OCI-LY7 (cell line): Measurements from ENCODE around the gene FBXW7. TPM values are rescaled to one million over a fixed set of nuclear protein-coding genes. Genes with fewer than 3 reads are reported as not detected.

ENCODE experiments used
- BruUV-seq: library from RNA; stranded (reverse); fragments of 400-500 nt; replicated peaks from 2 replicates; lab custom pipeline; 2021; lab: Mats Ljungman, UMichigan
- CTCF ChIA-PET: fragments of 300-600 bp; sonication (Branson Sonifier 250); formaldehyde crosslinking; loops from one replicate; lab custom pipeline; 2022; ENCODE audit warnings: antibody characterized with exemption; ENCODE audit not compliant: unreplicated experiment; lab: Charles Lee
- POLR2A ChIA-PET: fragments of 300-600 bp; sonication (Branson Sonifier 250); formaldehyde crosslinking; loops from one replicate; lab custom pipeline; 2022; ENCODE audit warnings: antibody characterized with exemption; lab: Charles Lee
- DNase-seq: peaks from one replicate; pipeline ENCODE4 v3.0.0-alpha.2; 2015; ENCODE audit warnings: low spot score
- H2AFZ ChIP-seq: fragments of 200-600 bp; sonication (generic), shearing (Covaris generic); 2 replicates; pipeline ENCODE4 v1.6.1; 2014; ENCODE audit warnings: mild to moderate bottlenecking, antibody characterized with exemption, low read length, moderate library complexity
- H3K27ac ChIP-seq: fragments of 200-600 bp; sonication (generic); 2 replicates; pipeline ENCODE4 v1.5.1; 2014; ENCODE audit warnings: mixed run types, low read depth, mild to moderate bottlenecking, moderate library complexity, low read length, inconsistent platforms; ENCODE audit not compliant: poor library complexity, severe bottlenecking
- H3K36me3 ChIP-seq: fragments of 200-600 bp; sonication (generic); 2 replicates; pipeline ENCODE4 v1.6.1; 2014; ENCODE audit warnings: mild to moderate bottlenecking, antibody characterized with exemption, low read length, moderate library complexity, mixed read lengths; ENCODE audit not compliant: insufficient read depth
- H3K4me1 ChIP-seq: fragments of 200-600 bp; sonication (generic); 2 replicates; pipeline ENCODE4 v1.5.1; 2014; ENCODE audit warnings: mild to moderate bottlenecking, low read length; ENCODE audit not compliant: insufficient read depth, poor library complexity, severe bottlenecking
- H3K4me2 ChIP-seq: fragments of 200-600 bp; sonication (generic); 2 replicates; pipeline ENCODE4 v1.6.1; 2014; ENCODE audit warnings: mild to moderate bottlenecking, low read length
- H3K4me3 ChIP-seq: fragments of 200-600 bp; sonication (generic); 2 replicates; pipeline ENCODE4 v1.5.1; 2014; ENCODE audit warnings: mild to moderate bottlenecking, low read depth, low read length; ENCODE audit not compliant: poor library complexity, severe bottlenecking
- H3K79me2 ChIP-seq: fragments of 200-600 bp; sonication (generic); 2 replicates; pipeline ENCODE4 v1.6.1; 2016; ENCODE audit warnings: low read depth, mild to moderate bottlenecking, low read length, moderate library complexity, mixed read lengths; ENCODE audit not compliant: insufficient read depth
- H3K9me2 ChIP-seq: fragments of 200-600 bp; sonication (generic); 2 replicates; pipeline ENCODE4 v1.6.1; 2016; ENCODE audit warnings: mild to moderate bottlenecking, low read length, mixed read lengths; ENCODE audit not compliant: insufficient read depth
- H3K9me3 ChIP-seq: fragments of 200-600 bp; sonication (generic); 2 replicates; pipeline ENCODE4 v1.6.1; 2014; ENCODE audit warnings: mild to moderate bottlenecking, mixed run types, low read length, mixed read lengths
- H4K20me1 ChIP-seq: fragments of 200-600 bp; sonication (generic); 2 replicates; pipeline ENCODE4 v1.6.1; 2014; ENCODE audit warnings: mild to moderate bottlenecking, antibody characterized with exemption, low read length, moderate library complexity, mixed read lengths; ENCODE audit not compliant: insufficient read depth
- CTCF ChIP-seq: fragments of 200-600 bp; sonication (generic); conservative IDR thresholded peaks from 2 replicates; pipeline ENCODE4 v1.5.1; 2014; ENCODE audit warnings: mild to moderate bottlenecking, antibody characterized with exemption, low read length, moderate library complexity, mixed read lengths
- EZH2phosphoT487 ChIP-seq: fragments of 200-600 bp; sonication (generic); IDR thresholded peaks from 2 replicates; pipeline ENCODE4 v1.6.1; 2018; ENCODE audit warnings: low read depth, borderline replicate concordance, mild to moderate bottlenecking, mixed run types, antibody characterized with exemption, low read length, moderate library complexity, mixed read lengths
- intact Hi-C: fragments of 100-400 bp; cut with micrococcal nuclease; formaldehyde crosslinking; loops from one replicate; pipeline ENCODE4 v1.10.0; 2022; ENCODE audit not compliant: unreplicated experiment
- total RNA-seq, 2 experiments: library from RNA; depleted of rRNA in 1 of 2; stranded (reverse); fragments of >200 nt in 1 of 2; shearing (Covaris generic) in 1 of 2; gene quantifications; 2 replicates each; pipeline ENCODE4 v1.2.3, GENCODE V29; 2014 to 2022

Gene FBXW7
- total RNA-seq, 2 experiments from 2014 or later, result 58.8 to 102 TPM

GRCh38 chr4:152279234-152279566 lies 256.7 kb downstream of the FBXW7 start:
- Histone ChIP-seq H3K27ac (no peak overlapping the region), H3K4me1 (no peaks in the 10 kb centered on the region), H3K36me3 (no peaks in the 10 kb centered on the region), H3K9me3 (no peaks in the 10 kb centered on the region), H4K20me1 (no peaks in the 10 kb centered on the region), H2AFZ (no peak overlapping the region), H3K4me3 (no peak overlapping the region), H3K79me2 (no peaks in the 10 kb centered on the region), H3K9me2 (no peaks in the 10 kb centered on the region), H3K4me2 (no peak overlapping the region)
- no peak for DNase-seq
- no peak for TF ChIP-seq CTCF
- TF ChIP-seq EZH2phosphoT487, result no peak
- CTCF ChIA-PET, result no interaction called here
- POLR2A ChIA-PET, result no interaction called here
- no TSS peak for BruUV-seq
- intact Hi-C loops, result no loop called here

GRCh38 chr4:152278505-152279233 lies 257.2 kb downstream of the FBXW7 start:
- ChIA-PET CTCF (no interaction called here), POLR2A (no interaction called here)
- BruUV-seq, result no TSS peak
- Histone ChIP-seq H3K27ac (no peak overlapping the region), H2AFZ (no peak overlapping the region), H3K4me3 (no peak overlapping the region), H3K4me2 (no peak overlapping the region), H3K4me1 (no peaks in the 10 kb centered on the region), H3K36me3 (no peaks in the 10 kb centered on the region), H4K20me1 (no peaks in the 10 kb centered on the region), H3K9me2 (no peaks in the 10 kb centered on the region), H3K79me2 (no peaks in the 10 kb centered on the region), H3K9me3 (no peaks in the 10 kb centered on the region)
- DNase-seq, result no peak
- no peak for TF ChIP-seq EZH2phosphoT487
- TF ChIP-seq CTCF, result no peak
- intact Hi-C loops, result no loop called here

GRCh38 chr4:152278172-152278504 lies 257.8 kb downstream of the FBXW7 start:
- Histone ChIP-seq H3K27ac (no peak overlapping the region), H3K79me2 (no peaks in the 10 kb centered on the region), H3K9me3 (no peaks in the 10 kb centered on the region), H3K4me1 (no peaks in the 10 kb centered on the region), H3K9me2 (no peaks in the 10 kb centered on the region), H3K36me3 (no peaks in the 10 kb centered on the region), H2AFZ (no peak overlapping the region), H4K20me1 (no peaks in the 10 kb centered on the region), H3K4me3 (no peak overlapping the region), H3K4me2 (no peak overlapping the region)
- DNase-seq, result no peak
- TF ChIP-seq EZH2phosphoT487 (no peak), CTCF (no peak)
- POLR2A ChIA-PET, result no interaction called here
- CTCF ChIA-PET, result no interaction called here
- no TSS peak for BruUV-seq
- intact Hi-C loops, result no loop called here
